ENCODE measurements around the gene ARHGAP24. TPM values are rescaled to one million over a fixed set of nuclear protein-coding genes. Genes with fewer than 3 reads are reported as not detected.

Gene ARHGAP24
- total and polyA plus RNA-seq, 2 of the 13 experiments (the other 11 are each of a cell fraction or from before 2014, with no cell fraction given): 0.07 to 0.55 TPM

GRCh38 chr4:85734424-85734831 is 259.5 kb downstream of the ARHGAP24 start:
- Histone ChIP-seq H3K4me3 (replicated peaks in 1 of 3; ENCODE audit: insufficient read depth in 1 of 3, low read depth in 2 of 3, low read length in 3 of 3) (no peak overlapping the region), H3K27ac (ENCODE audit: extremely low read length, insufficient read depth, low read length) (no peak overlapping the region), H3K9ac (ENCODE audit: insufficient read depth, low read depth, low read length) (no peak overlapping the region), H3K4me2 (ENCODE audit: low read depth, low read length) (no peak overlapping the region), H3K9me3 (ENCODE audit: low read length) (no peaks in the 10 kb centered on the region), H3K4me1 (ENCODE audit: insufficient read depth, low read length) (no peaks in the 10 kb centered on the region), H4K20me1 (ENCODE audit: insufficient read depth, low read length) (no peaks in the 10 kb centered on the region), H2AFZ (ENCODE audit: low read length) (no peak overlapping the region), H3K27me3 (ENCODE audit: control insufficient read depth in 1 of 2, insufficient read depth in 2 of 2, low read length in 2 of 2) (no peaks in the 10 kb centered on the region; a peak in 1 of 5 replicates), H3K79me2 (ENCODE audit: insufficient read depth, low read length) (no peaks in the 10 kb centered on the region), H3K36me3 (replicated peaks in 1 of 2; ENCODE audit: control insufficient read depth in 1 of 2, insufficient read depth in 2 of 2, low read length in 2 of 2) (no peaks in the 10 kb centered on the region)
- in situ Hi-C loops (cut with HindIII; ENCODE audit: extremely low pct_ligation_motif_present, low pct_unique_long_range_greater_than_20kb) (loop anchor here (25.0 kb wide), 1 partner anchor 597 kb away; no protein-coding TSS in a partner anchor), intact Hi-C loops (cut with micrococcal nuclease; ENCODE audit: unreplicated experiment) (no loop called here)
- CTCF ChIA-PET (ENCODE audit: low intra/inter-chr PET ratio, low total read pairs): no interaction called here
- ATAC-seq (no peak), FAIRE-seq (no peak), DNase-seq (ENCODE audit: low spot score) (no peak)
- no peak for TF ChIP-seq KDM5B (CRISPR knock-in tag; IDR thresholded peaks at IDR 0.05; ENCODE audit: borderline replicate concordance)
- no peak for TF ChIP-seq FUBP1 (CRISPR knock-in tag; IDR thresholded peaks at IDR 0.05; ENCODE audit: borderline replicate concordance)
- TF ChIP-seq GMEB2 (CRISPR knock-in tag; IDR thresholded peaks at IDR 0.05; ENCODE audit: low read depth): no peak
- no peak for TF ChIP-seq ZNF432 (CRISPR knock-in tag; IDR thresholded peaks at IDR 0.05; ENCODE audit: borderline replicate concordance)
- no peak for TF ChIP-seq TBL1XR1 (IDR thresholded peaks at IDR 0.05; ENCODE audit: borderline replicate concordance, low read length, partially characterized antibody)
- TF ChIP-seq GLI4 (CRISPR knock-in tag; IDR thresholded peaks at IDR 0.05; ENCODE audit: borderline replicate concordance): no peak
- TF ChIP-seq, protein P1, sequence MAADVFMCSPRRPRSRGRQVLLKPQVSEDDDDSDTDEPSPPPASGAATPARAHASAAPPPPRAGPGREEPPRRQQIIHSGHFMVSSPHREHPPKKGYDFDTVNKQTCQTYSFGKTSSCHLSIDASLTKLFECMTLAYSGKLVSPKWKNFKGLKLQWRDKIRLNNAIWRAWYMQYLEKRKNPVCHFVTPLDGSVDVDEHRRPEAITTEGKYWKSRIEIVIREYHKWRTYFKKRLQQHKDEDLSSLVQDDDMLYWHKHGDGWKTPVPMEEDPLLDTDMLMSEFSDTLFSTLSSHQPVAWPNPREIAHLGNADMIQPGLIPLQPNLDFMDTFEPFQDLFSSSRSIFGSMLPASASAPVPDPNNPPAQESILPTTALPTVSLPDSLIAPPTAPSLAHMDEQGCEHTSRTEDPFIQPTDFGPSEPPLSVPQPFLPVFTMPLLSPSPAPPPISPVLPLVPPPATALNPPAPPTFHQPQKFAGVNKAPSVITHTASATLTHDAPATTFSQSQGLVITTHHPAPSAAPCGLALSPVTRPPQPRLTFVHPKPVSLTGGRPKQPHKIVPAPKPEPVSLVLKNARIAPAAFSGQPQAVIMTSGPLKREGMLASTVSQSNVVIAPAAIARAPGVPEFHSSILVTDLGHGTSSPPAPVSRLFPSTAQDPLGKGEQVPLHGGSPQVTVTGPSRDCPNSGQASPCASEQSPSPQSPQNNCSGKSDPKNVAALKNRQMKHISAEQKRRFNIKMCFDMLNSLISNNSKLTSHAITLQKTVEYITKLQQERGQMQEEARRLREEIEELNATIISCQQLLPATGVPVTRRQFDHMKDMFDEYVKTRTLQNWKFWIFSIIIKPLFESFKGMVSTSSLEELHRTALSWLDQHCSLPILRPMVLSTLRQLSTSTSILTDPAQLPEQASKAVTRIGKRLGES (CRISPR knock-in tag; IDR thresholded peaks at IDR 0.05; ENCODE audit: borderline replicate concordance): no peak
- TF ChIP-seq ZIK1 (CRISPR knock-in tag; IDR thresholded peaks at IDR 0.05; ENCODE audit: borderline replicate concordance, low read depth): no peak
- TF ChIP-seq FOSL2 (CRISPR knock-in tag; IDR thresholded peaks at IDR 0.05): no peak
- no peak for TF ChIP-seq ZBTB46 (CRISPR knock-in tag; IDR thresholded peaks at IDR 0.05; ENCODE audit: borderline replicate concordance)
- TF ChIP-seq FOXM1 (CRISPR knock-in tag; IDR thresholded peaks at IDR 0.05): no peak
- TF ChIP-seq THYN1 (CRISPR knock-in tag; IDR thresholded peaks at IDR 0.05; ENCODE audit: borderline replicate concordance, low read depth): no peak
- BruUV-seq (replicated peaks): no TSS peak
- 61% methylated on average over 1 of the region's 1 CpG for WGBS (ENCODE audit: low lambda C conversion rate)
- POLR2A ChIA-PET: no interaction called here

All from HepG2 (cell line).